ENCODE measurements around the gene CARM1.
"Not testable (repeated sequence)": the region's sequence is repeated elsewhere in the genome, so short reads cannot be mapped to it uniquely, and the experiment has no call there.

CARM1 gene

DNA sequence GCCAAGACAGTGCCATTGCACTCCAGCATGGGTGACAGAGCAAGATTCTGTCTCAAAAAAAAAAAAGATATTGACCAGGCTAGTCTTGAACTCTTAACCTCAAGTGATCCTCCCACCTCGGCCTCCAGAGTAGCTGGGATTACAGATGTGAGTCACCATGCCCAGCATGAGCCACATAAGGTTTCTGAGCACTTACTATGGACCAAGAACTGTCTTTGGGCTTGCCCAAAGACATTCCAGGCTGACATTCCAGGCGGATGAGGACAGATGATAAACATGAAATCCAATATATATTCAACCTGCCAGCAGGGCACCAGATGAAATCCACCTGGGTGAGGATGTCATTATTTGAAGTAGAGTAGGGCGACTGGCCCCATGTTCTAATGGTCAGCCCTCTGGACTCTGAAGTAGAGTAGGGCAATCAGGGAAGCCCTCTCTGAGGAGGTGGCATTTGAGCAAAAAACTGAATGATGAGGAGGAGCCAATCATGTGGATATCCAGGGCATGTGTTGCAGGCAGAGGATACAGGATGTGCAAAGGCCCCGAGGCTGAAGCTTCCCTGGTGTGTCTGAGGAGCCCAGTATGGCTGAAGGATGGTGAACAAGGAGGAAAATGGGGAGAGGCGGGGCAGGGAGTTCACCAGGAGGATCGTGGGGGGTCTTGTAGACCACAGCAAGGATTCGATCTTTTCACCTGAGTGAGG lies 19.1 kb upstream of the CARM1 start:
- no peaks in the 10 kb centered on the region for H3K9me3 ChIP-seq (ENCODE audit: control insufficient read depth, low read length)
- DNase-seq (ENCODE audit: low read depth), result peak; percentile 46
- H3K4me1 ChIP-seq (ENCODE audit: control insufficient read depth, insufficient read depth, low read length), result peaks cover 4% of the 10 kb centered on the region
- H3K27me3 ChIP-seq (replicated peaks; ENCODE audit: control insufficient read depth, insufficient read depth, low read length), result no peaks in the 10 kb centered on the region
- H3K36me3 ChIP-seq (ENCODE audit: control insufficient read depth, insufficient read depth, low read length, severe bottlenecking), result no peaks in the 10 kb centered on the region
- no peak overlapping the region for H3K4me3 ChIP-seq (ENCODE audit: low read length)
- H3K9ac ChIP-seq (ENCODE audit: low read length), result no peak overlapping the region

DNA sequence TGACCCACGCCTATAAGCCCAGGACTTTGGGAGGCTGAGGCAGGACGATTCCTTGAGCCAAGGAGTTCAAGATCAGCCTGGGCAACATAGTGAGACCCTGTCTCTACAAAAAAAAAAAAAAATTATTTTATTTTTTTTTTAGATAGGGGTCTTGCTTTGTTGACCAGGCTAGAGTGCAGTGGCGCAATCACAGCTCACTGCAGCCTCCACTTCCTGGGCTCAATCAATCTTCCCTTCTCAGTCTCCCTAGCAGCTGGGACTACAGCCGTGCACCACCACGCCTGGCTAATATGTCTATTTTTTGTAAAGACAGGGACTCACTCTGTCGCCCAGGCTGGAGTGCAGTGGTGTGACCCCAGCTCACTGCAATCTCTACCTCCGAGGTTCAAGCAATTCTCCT lies 18.4 kb upstream of the CARM1 start:
- no peak overlapping the region for H3K9ac ChIP-seq (ENCODE audit: low read length)
- DNase-seq (ENCODE audit: low read depth), result no peak
- H3K4me1 ChIP-seq (ENCODE audit: control insufficient read depth, insufficient read depth, low read length), result peaks cover 4% of the 10 kb centered on the region
- H3K36me3 ChIP-seq (ENCODE audit: control insufficient read depth, insufficient read depth, low read length, severe bottlenecking), result no peaks in the 10 kb centered on the region
- no peak overlapping the region for H3K4me3 ChIP-seq (ENCODE audit: low read length)
- no peaks in the 10 kb centered on the region for H3K9me3 ChIP-seq (ENCODE audit: control insufficient read depth, low read length)
- H3K27me3 ChIP-seq (replicated peaks; ENCODE audit: control insufficient read depth, insufficient read depth, low read length), result no peaks in the 10 kb centered on the region

DNA sequence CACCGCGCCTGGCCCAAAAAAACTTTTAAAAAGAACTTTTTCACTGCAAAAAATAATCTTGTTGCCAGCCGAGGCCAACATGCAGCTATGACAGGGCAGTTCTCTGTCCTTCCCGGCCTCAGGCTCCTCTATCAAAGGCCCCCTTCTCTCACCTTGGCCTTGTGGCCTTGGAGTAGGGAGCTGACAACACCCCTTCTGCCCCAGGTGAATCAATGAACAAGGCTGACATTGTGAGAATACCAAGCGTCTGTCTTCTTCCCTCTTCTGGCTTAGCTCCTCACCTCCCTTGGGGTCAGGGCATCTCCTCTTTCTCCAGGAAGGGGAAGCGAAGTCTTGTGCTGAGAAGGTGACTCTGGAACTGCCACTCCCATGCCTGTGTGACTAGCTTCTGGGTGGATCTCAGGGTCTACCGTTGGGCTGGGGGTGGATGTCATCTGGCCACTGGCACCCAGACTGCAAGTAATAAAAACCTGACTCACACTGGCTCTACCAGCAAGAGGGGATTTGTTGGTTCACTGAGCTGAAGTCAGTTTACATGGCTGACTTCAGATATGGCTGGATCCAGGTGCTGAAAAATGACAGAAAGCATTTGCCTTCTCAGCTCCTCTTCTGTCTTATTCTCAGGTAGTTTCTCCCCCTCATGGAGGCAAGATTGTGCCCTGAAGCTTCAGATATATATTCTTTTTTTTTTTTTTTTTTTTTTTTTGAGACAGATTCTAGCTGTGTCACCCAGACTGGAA lies 16.8 kb upstream of the CARM1 start:
- no peaks in the 10 kb centered on the region for H3K27me3 ChIP-seq (replicated peaks; ENCODE audit: control insufficient read depth, insufficient read depth, low read length)
- DNase-seq (ENCODE audit: low read depth), result no peak
- H3K4me1 ChIP-seq (ENCODE audit: control insufficient read depth, insufficient read depth, low read length), result no peaks in the 10 kb centered on the region
- H3K4me3 ChIP-seq (ENCODE audit: low read length), result no peak overlapping the region
- H3K9ac ChIP-seq (ENCODE audit: low read length), result no peak overlapping the region
- H3K36me3 ChIP-seq (ENCODE audit: control insufficient read depth, insufficient read depth, low read length, severe bottlenecking), result no peaks in the 10 kb centered on the region
- no peaks in the 10 kb centered on the region for H3K9me3 ChIP-seq (ENCODE audit: control insufficient read depth, low read length)

DNA sequence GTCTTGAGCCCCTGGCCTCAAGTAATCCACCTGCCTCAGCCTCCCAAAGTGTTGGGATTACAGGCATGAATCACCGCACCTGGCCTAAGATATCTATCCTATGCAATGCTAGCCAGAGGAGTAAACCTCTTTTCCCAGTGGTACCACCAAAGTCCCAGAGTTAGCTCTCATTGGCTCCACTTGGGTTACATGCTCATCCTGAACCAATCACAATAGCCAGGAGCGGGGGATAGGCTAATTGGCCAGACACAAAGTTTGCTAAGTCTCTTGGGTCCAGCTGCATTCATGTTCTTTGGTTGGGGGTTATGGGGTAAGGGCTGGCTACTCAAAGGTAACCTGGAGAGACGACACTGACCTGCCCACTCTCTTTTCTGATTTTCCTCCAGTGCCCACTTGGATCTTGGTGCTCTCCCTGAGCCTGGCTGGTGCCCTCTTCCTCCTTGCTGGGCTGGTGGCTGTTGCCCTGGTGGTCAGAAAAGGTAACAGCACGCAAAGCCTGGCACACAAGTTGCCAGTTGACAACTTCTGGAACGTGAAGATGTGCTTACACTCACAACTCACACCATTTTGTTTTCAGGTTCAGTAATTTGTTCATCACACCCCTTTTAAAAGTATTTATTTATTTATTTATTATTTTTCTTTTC lies 15.4 kb upstream of the CARM1 start:
- DNase-seq (ENCODE audit: low read depth), result peak; percentile 32
- no peaks in the 10 kb centered on the region for H3K9me3 ChIP-seq (ENCODE audit: control insufficient read depth, low read length)
- no peak overlapping the region for H3K4me3 ChIP-seq (ENCODE audit: low read length)
- H3K9ac ChIP-seq (ENCODE audit: low read length), result no peak overlapping the region
- H3K27me3 ChIP-seq (replicated peaks; ENCODE audit: control insufficient read depth, insufficient read depth, low read length), result no peaks in the 10 kb centered on the region
- no peaks in the 10 kb centered on the region for H3K4me1 ChIP-seq (ENCODE audit: control insufficient read depth, insufficient read depth, low read length)
- no peaks in the 10 kb centered on the region for H3K36me3 ChIP-seq (ENCODE audit: control insufficient read depth, insufficient read depth, low read length, severe bottlenecking)

DNA sequence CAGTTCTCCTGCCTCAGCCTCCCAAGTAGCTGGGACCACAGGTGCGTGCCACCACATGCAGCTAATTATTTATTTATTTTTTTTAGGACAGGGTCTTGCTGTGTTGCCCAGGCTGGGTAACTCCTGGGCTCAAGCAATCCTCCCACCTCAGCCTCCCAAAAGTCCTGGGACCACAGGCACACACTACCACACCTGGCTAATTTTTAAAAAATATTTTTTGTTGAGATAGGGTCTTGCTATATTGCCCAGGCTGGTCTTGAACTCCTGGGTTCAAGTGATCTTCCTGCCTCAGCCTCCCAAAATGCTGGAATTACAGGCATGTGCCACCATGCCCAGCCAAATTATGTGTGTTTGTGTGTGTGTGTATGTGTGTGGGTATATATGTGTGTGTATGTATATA lies 14.5 kb upstream of the CARM1 start:
- not testable (repeated sequence) for H3K4me1 ChIP-seq (ENCODE audit: control insufficient read depth, insufficient read depth, low read length); H3K4me3 ChIP-seq (ENCODE audit: low read length); DNase-seq (ENCODE audit: low read depth); H3K9me3 ChIP-seq (ENCODE audit: control insufficient read depth, low read length); H3K36me3 ChIP-seq (ENCODE audit: control insufficient read depth, insufficient read depth, low read length, severe bottlenecking); H3K9ac ChIP-seq (ENCODE audit: low read length); H3K27me3 ChIP-seq (replicated peaks; ENCODE audit: control insufficient read depth, insufficient read depth, low read length)

DNA sequence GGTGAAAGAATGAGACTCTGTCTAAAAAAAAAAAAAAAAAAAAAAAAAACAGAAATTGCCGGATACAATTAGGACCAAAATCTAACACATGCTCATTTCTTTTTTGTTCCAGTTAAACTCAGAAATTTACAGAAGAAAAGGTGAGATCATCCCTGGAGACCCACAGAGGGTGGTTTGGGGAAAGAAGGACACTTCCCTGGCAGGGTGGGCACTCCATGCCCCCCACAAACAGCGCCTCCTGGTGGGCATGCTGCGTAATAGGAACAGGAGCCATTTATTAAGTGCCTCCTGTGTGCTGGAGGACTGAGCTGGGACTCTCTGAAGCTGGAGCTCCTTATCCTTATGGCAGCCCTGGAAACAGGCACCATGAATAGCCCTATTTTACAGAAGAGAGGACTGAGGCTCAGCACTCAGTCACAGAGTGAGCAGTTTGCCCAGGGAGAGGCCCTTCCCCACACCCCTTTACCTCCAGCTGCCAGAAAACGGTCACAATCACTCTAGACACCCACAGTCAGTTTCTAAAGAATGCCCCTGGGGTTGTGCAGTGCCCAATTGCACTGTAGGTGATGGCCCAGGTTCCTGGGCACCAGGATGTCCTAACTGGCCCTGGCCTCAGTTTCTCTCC lies 13.0 kb upstream of the CARM1 start:
- Histone ChIP-seq H3K9ac (ENCODE audit: low read length) (no peak overlapping the region), H3K36me3 (ENCODE audit: control insufficient read depth, insufficient read depth, low read length, severe bottlenecking) (no peaks in the 10 kb centered on the region), H3K27me3 (replicated peaks; ENCODE audit: control insufficient read depth, insufficient read depth, low read length) (no peaks in the 10 kb centered on the region), H3K4me3 (ENCODE audit: low read length) (no peak overlapping the region), H3K4me1 (ENCODE audit: control insufficient read depth, insufficient read depth, low read length) (peaks cover 8% of the 10 kb centered on the region), H3K9me3 (ENCODE audit: control insufficient read depth, low read length) (no peaks in the 10 kb centered on the region)
- DNase-seq (ENCODE audit: low read depth), result peak; percentile 67

DNA sequence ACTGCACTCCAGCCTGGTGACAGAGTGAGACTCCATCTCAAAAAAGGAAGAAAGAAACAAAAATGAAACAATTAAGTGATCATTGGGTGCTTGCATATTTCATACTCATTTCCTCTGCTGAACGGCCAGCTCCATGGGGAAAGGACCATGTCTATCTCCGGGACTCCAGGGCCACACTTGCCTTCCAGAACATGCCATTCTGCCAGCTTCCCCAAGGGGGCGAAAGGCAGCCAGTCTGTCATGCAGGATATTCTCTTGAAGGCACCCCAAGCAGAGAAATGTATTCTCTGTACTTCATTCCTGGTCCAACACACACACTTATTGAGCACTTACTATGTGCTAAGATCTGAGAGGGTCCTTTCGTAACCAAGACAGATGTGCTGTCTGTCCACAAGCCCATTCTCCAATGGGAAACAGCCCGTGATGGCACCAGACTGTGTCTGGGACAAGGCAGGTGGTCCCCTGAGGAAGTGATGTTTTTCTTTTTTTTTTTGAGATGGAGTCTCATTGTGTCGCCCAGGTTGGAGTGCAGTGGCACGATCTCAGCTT lies 10.2 kb upstream of the CARM1 start:
- peaks cover 20% of the 10 kb centered on the region for H3K4me1 ChIP-seq (ENCODE audit: control insufficient read depth, insufficient read depth, low read length)
- no peak overlapping the region for H3K9ac ChIP-seq (ENCODE audit: low read length)
- no peak overlapping the region for H3K4me3 ChIP-seq (ENCODE audit: low read length)
- no peaks in the 10 kb centered on the region for H3K27me3 ChIP-seq (replicated peaks; ENCODE audit: control insufficient read depth, insufficient read depth, low read length)
- no peaks in the 10 kb centered on the region for H3K36me3 ChIP-seq (ENCODE audit: control insufficient read depth, insufficient read depth, low read length, severe bottlenecking)
- no peaks in the 10 kb centered on the region for H3K9me3 ChIP-seq (ENCODE audit: control insufficient read depth, low read length)
- peak; percentile 29 for DNase-seq (ENCODE audit: low read depth)

DNA sequence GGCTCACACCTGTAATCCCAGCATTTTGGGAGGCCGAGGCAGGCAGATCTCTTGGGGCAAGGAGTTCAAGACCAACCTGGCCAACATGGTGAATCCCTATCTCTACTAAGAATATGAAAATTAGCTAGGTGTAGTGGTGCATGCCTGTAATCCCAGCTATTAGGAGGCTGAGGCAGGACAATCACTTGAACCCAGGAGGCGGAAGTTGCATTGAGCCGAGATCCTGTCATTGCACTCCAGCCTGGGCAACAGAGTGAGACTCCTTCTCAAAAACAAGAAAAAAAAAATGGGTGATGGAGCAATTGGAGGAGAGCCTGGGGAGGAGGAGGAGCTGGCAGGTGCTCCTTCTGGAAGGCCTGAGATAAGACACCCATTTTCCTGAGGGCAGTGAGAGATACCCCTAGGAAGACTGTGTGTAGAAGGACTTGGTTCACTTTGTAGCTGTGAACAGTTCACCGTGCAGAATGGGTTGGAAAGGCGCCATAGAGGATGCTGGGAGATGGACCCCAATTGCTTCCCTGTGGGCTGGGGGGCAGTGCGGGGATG lies 8.7 kb upstream of the CARM1 start:
- Histone ChIP-seq H3K9ac (ENCODE audit: low read length) (peak overlapping the region; percentile 30), H3K4me3 (ENCODE audit: low read length) (peak overlapping the region; percentile 18)
- no peak for DNase-seq (ENCODE audit: low read depth)

DNA sequence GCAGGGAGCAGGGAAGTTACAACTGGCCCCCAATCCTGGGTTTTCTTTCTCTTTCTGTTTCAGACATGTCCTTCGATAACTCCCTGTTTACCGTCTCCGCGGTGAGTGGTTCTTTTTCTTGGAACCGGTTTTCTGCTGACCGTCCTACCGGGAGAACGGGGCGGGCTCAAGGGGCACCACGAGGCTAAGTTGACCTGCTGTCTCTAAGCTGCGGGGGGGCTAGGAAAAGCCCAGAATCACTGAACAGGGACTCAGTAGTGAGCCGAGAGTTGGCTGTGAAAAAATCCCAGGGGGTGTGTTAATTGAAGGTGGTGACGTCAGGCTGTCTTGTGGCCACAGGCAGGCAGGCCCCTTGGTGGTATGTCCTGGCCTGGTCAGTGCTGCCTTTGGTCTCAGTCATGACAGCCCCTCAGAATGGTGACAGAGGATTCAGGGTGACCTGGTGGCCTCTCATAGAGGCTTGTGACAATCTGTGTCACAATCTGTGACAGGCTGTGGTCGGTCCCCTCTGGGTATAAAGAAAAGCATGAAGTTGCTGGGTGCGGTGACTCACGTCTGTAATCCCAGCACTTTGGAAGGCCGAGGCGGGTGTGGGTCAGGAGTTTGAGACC lies 8.1 kb upstream of the CARM1 start:
- H3K27me3 ChIP-seq (replicated peaks; ENCODE audit: control insufficient read depth, insufficient read depth, low read length), result no peaks in the 10 kb centered on the region
- H3K36me3 ChIP-seq (ENCODE audit: control insufficient read depth, insufficient read depth, low read length, severe bottlenecking), result no peaks in the 10 kb centered on the region
- peak overlapping the region; percentile 30 for H3K9ac ChIP-seq (ENCODE audit: low read length)
- H3K9me3 ChIP-seq (ENCODE audit: control insufficient read depth, low read length), result no peaks in the 10 kb centered on the region
- DNase-seq (ENCODE audit: low read depth), result peak; percentile 18
- H3K4me3 ChIP-seq (ENCODE audit: low read length), result peak overlapping the region; percentile 18
- peaks cover 20% of the 10 kb centered on the region for H3K4me1 ChIP-seq (ENCODE audit: control insufficient read depth, insufficient read depth, low read length)

More for the DNA sequence above, 8.7 kb upstream of the CARM1 start:
- Histone ChIP-seq H3K27me3 (replicated peaks; ENCODE audit: control insufficient read depth, insufficient read depth, low read length) (no peaks in the 10 kb centered on the region), H3K36me3 (ENCODE audit: control insufficient read depth, insufficient read depth, low read length, severe bottlenecking) (no peaks in the 10 kb centered on the region), H3K4me1 (ENCODE audit: control insufficient read depth, insufficient read depth, low read length) (peaks cover 20% of the 10 kb centered on the region), H3K9me3 (ENCODE audit: control insufficient read depth, low read length) (no peaks in the 10 kb centered on the region)

DNA sequence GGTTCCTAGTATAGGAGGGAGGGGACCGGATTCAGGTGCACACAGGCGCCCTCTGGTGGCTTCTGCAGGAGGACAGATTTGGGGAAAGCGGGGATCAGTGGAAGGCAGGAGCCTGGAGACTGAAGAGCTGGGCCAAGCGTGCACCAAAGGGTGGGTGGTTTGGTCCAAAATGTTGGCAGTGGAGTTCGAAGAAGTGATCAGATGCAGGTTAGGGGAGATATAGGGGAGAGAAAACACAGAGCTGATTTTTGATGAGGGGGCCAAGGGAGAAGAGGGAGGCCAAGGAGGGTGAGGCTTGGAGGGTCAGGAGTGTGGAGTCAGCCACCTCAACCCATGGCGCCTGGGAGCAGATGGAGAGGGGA lies 6.8 kb upstream of the CARM1 start:
- Histone ChIP-seq H3K9ac (ENCODE audit: low read length) (peak overlapping the region; percentile 61), H3K4me3 (ENCODE audit: low read length) (peak overlapping the region; percentile 40), H3K9me3 (ENCODE audit: control insufficient read depth, low read length) (no peaks in the 10 kb centered on the region), H3K27me3 (replicated peaks; ENCODE audit: control insufficient read depth, insufficient read depth, low read length) (no peaks in the 10 kb centered on the region), H3K36me3 (ENCODE audit: control insufficient read depth, insufficient read depth, low read length, severe bottlenecking) (no peaks in the 10 kb centered on the region), H3K4me1 (ENCODE audit: control insufficient read depth, insufficient read depth, low read length) (peaks cover 20% of the 10 kb centered on the region)
- DNase-seq (ENCODE audit: low read depth), result peak; percentile 94

All from adipocyte (in vitro differentiated cells).